ENCODE results near the gene PPP1R12B.

DNA sequence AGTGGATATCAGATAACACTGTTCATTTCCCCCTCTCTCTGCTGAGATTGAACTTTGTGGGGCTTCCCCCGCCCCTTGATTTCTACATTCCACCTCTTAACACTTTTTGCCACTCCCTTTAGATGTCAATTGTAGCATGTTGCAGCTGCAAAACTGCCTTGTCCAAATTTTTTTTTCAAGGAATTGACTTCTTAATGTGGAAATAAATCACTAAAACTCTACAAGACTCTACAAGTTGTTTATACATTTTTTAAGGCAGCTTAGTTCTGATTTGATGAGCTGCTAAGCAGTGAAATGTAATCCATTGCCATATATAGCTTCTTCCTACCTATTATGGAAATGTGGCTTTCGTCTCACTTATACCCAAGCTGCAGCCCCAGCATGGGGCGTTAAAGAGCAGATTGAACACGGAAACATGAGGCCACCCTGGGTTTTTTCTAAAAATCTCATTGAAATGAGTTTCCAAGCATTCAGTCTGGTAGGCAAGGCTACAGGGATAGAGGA, 229.6 kb downstream of the PPP1R12B start:
- TF ChIP-seq, protein P1, sequence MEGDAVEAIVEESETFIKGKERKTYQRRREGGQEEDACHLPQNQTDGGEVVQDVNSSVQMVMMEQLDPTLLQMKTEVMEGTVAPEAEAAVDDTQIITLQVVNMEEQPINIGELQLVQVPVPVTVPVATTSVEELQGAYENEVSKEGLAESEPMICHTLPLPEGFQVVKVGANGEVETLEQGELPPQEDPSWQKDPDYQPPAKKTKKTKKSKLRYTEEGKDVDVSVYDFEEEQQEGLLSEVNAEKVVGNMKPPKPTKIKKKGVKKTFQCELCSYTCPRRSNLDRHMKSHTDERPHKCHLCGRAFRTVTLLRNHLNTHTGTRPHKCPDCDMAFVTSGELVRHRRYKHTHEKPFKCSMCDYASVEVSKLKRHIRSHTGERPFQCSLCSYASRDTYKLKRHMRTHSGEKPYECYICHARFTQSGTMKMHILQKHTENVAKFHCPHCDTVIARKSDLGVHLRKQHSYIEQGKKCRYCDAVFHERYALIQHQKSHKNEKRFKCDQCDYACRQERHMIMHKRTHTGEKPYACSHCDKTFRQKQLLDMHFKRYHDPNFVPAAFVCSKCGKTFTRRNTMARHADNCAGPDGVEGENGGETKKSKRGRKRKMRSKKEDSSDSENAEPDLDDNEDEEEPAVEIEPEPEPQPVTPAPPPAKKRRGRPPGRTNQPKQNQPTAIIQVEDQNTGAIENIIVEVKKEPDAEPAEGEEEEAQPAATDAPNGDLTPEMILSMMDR (IDR thresholded peaks at IDR 0.05): no peak
- no peak for TF ChIP-seq POLR2A (IDR thresholded peaks at IDR 0.05)
